Measurements from ENCODE around the gene SURF4.

DNA sequence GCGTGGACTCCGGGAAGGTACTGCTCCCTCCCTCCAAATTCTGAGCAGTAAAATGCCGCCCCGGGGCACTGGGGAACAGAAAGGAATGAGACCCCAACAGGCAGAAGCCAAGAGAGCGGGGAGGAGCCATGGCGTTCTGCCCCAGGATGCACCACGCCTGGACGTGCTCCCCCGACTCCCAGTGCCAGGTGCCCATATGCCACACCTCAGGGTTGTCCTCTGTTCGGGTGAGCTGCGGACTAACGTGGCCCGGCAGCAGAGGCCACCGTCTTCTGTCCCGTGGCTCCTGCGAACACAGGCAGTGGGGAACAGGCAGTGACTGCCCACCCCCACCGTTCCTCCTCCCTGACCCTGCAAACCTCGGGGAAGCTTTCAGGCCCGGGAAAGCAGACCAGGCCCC is 44.6 kb downstream of the SURF4 start:
- TF ChIP-seq CTCF (conservative IDR thresholded peaks at IDR 0.05; ENCODE audit: low read length) (no peak), EZH2phosphoT487 (IDR thresholded peaks at IDR 0.05; ENCODE audit: borderline replicate concordance) (no peak)

All from Loucy (cell line).